Body of pancreas (tissue), 4 donors: ENCODE measurements around the gene POLA2.

Source experiments
- CTCF ChIP-seq, 7 experiments: fragments of 450-650 bp in 4 of 7; fragments of 200-600 bp in 3 of 7; sonication (generic) in 3 of 7; IDR thresholded peaks; one replicate each; pipeline ENCODE4 v1.5.1; 2016 to 2019; ENCODE audit warnings: antibody characterized with exemption in 7 of 7
- POLR2A ChIP-seq, 3 donors: fragments of 450-650 bp; IDR thresholded peaks; one replicate each; pipeline ENCODE4 v1.6.1; 2016; ENCODE audit warnings: antibody characterized with exemption in 3 of 3, mild to moderate bottlenecking in 2 of 3

- no peak for TF ChIP-seq CTCF (IDR thresholded peaks at IDR 0.05)
- no peak for TF ChIP-seq POLR2A (IDR thresholded peaks at IDR 0.05)
These were observed 42.3 kb downstream of the POLA2 start for GRCh38 chr11:65304110-65304509.
